K562 (cell line): Measurements from ENCODE around the gene MRPL22. TPM values are rescaled to one million over a fixed set of nuclear protein-coding genes. Genes with fewer than 3 reads are reported as not detected.

Experiments
- ATAC-seq: fragments of 200-7000 bp; cut with Tn5 transposase; 3 replicates; pipeline ENCODE4 v1.9.1; 2020; ENCODE audit warnings: moderate library complexity
- BruUV-seq: library from RNA; stranded (reverse); fragments of 400-500 nt; replicated peaks from 2 replicates; lab custom pipeline; 2021; lab: Mats Ljungman, UMichigan
- CTCF ChIA-PET: fragments of 300-600 bp; formaldehyde crosslinking; extraction: SDS; loops from one replicate; lab custom pipeline; 2021; ENCODE audit warnings: low intra/inter-chr PET ratio; lab: Yijun Ruan, JAX
- POLR2A ChIA-PET: fragments of 300-600, 350-650 bp; sonication (Branson Sonifier 250); formaldehyde crosslinking; extraction: SDS; loops from one replicate; lab custom pipeline; 2021; ENCODE audit warnings: antibody characterized with exemption, inconsistent platforms; lab: Yijun Ruan, JAX
- DNase-seq, 4 experiments: peaks; one replicate each; pipeline versions ENCODE4 v3.0.0 to v3.0.0-alpha.2; 2011 to 2018; ENCODE audit warnings: low spot score in 3 of 4, mixed read lengths in 3 of 4; ENCODE audit errors: extremely low read depth in 1 of 4
- FAIRE-seq: peaks from 2 replicates; lab custom pipeline; 2011; peaks lifted over from hg19 to GRCh38; lab: Jason Lieb, UNC
- H2AFZ ChIP-seq: 2 replicates; pipeline ENCODE4 v1.6.0; 2011; ENCODE audit warnings: low read depth, low read length, control low read depth, inconsistent platforms
- H3K27ac ChIP-seq: fragments of 200-600 bp; 3 replicates; pipeline ENCODE4 v1.8.0; 2011; ENCODE audit warnings: low read depth, mild to moderate bottlenecking, control low read depth, inconsistent platforms, low read length, moderate library complexity, mixed read lengths; ENCODE audit errors: extremely low read depth
- H3K27me3 ChIP-seq, 2 experiments: fragments of 300-600 bp in 1 of 2; 2 replicates in 1 of 2; 3 replicates in 1 of 2; pipeline versions ENCODE4 v1.6.0 to v1.8.0; 2011; ENCODE audit warnings: inconsistent platforms in 2 of 2, low read length in 2 of 2, mild to moderate bottlenecking in 1 of 2, mixed read lengths in 1 of 2, moderate library complexity in 1 of 2; ENCODE audit not compliant: control insufficient read depth in 2 of 2, insufficient read depth in 2 of 2
- H3K36me3 ChIP-seq: fragments of 300-600 bp; 3 replicates; pipeline ENCODE4 v1.8.0; 2011; ENCODE audit warnings: mild to moderate bottlenecking, low read length, inconsistent platforms; ENCODE audit not compliant: control insufficient read depth, insufficient read depth
- H3K4me1 ChIP-seq, 2 experiments: fragments of 200-600 bp in 1 of 2; replicated peaks in 1 of 2; 2 replicates in 1 of 2; 3 replicates in 1 of 2; pipeline versions ENCODE4 v1.5.1 to v1.8.0; 2011; ENCODE audit warnings: inconsistent platforms in 2 of 2, low read length in 2 of 2, mild to moderate bottlenecking in 1 of 2, mixed read lengths in 1 of 2, moderate library complexity in 1 of 2; ENCODE audit not compliant: control insufficient read depth in 2 of 2, insufficient read depth in 2 of 2
- H3K4me2 ChIP-seq: 2 replicates; pipeline ENCODE4 v1.6.1; 2011; ENCODE audit warnings: low read length, control low read depth, inconsistent platforms, mixed read lengths; ENCODE audit not compliant: insufficient read depth
- H3K4me3 ChIP-seq: fragments of 200-600 bp; sonication (generic), shearing (Covaris generic); 2 replicates; pipeline ENCODE4 v1.5.1; 2016; ENCODE audit warnings: control low read depth, inconsistent platforms
- H3K79me2 ChIP-seq: fragments of 200-600 bp; 3 replicates; pipeline ENCODE4 v1.8.0; 2011; ENCODE audit warnings: low read length, inconsistent platforms; ENCODE audit not compliant: control insufficient read depth, insufficient read depth
- H3K9ac ChIP-seq, 2 experiments: 2 replicates each; pipeline versions ENCODE4 v1.6.0 to v1.6.1; 2011; ENCODE audit warnings: low read depth in 2 of 2, low read length in 2 of 2, control low read depth in 1 of 2, inconsistent platforms in 1 of 2, mild to moderate bottlenecking in 1 of 2, mixed read lengths in 1 of 2; ENCODE audit not compliant: insufficient read depth in 1 of 2
- H3K9me1 ChIP-seq: one replicate; pipeline ENCODE4 v1.6.0; 2011; ENCODE audit warnings: inconsistent platforms, mild to moderate bottlenecking, low read length, moderate library complexity; ENCODE audit not compliant: control insufficient read depth, insufficient read depth
- H3K9me3 ChIP-seq: replicated peaks from 2 replicates; pipeline ENCODE4 v1.5.1; 2011; ENCODE audit warnings: low read depth, low read length, inconsistent platforms; ENCODE audit not compliant: control insufficient read depth, insufficient read depth
- H4K20me1 ChIP-seq: replicated peaks from 2 replicates; pipeline ENCODE4 v1.6.1; 2011; ENCODE audit warnings: low read length, inconsistent platforms, mixed read lengths; ENCODE audit not compliant: control insufficient read depth, insufficient read depth
- ARNT ChIP-seq, 2 experiments: fragments of 450-650 bp; IDR thresholded peaks; 2 replicates each; pipeline ENCODE4 v1.6.1; 2016; ENCODE audit warnings: mild to moderate bottlenecking in 1 of 2
- FOXA3 ChIP-seq, 2 experiments: fragments of 450-650 bp in 1 of 2; sonication (generic) in 1 of 2; formaldehyde crosslinking; IDR thresholded peaks in 1 of 2; conservative IDR thresholded peaks in 1 of 2; 2 replicates each; pipeline versions ENCODE4 v1.4.0 to v1.8.0; 2020 to 2022; ENCODE audit warnings: mild to moderate bottlenecking in 2 of 2, missing genetic modification reagents in 1 of 2
- HDAC8 ChIP-seq: fragments of 450-650 bp; IDR thresholded peaks from 2 replicates; pipeline ENCODE4 v1.6.1; 2016; ENCODE audit warnings: mild to moderate bottlenecking, missing genetic modification characterization, moderate library complexity, missing compliant biosample characterization
- IFI16 ChIP-seq: fragments of 250-450 bp; sonication (Bioruptor Pico); IDR thresholded peaks from 2 replicates; pipeline ENCODE4 v2.1.2; 2022; ENCODE audit warnings: mild to moderate bottlenecking, inconsistent platforms
- RAD21 ChIP-seq, 2 experiments: fragments of 250-450 bp in 1 of 2; fragments of 450-650 bp in 1 of 2; sonication (Bioruptor Pico) in 1 of 2; formaldehyde crosslinking in 1 of 2; IDR thresholded peaks in 1 of 2; conservative IDR thresholded peaks in 1 of 2; 2 replicates each; pipeline versions ENCODE4 v1.4.0 to v1.8.0; 2020 to 2022; ENCODE audit warnings: mild to moderate bottlenecking in 2 of 2, moderate library complexity in 1 of 2
- SIX5 ChIP-seq, 2 experiments: IDR thresholded peaks; 2 replicates each; pipeline ENCODE4 v1.6.1; 2011; ENCODE audit warnings: low read length in 2 of 2, borderline replicate concordance in 1 of 2, low read depth in 1 of 2, mild to moderate bottlenecking in 1 of 2, moderate library complexity in 1 of 2; ENCODE audit not compliant: insufficient read depth in 1 of 2
- SMARCA4 ChIP-seq: fragments of 450-650 bp; IDR thresholded peaks from 2 replicates; pipeline ENCODE4 v1.6.1; 2016
- SMARCA5 ChIP-seq: fragments of 450-650 bp; IDR thresholded peaks from 2 replicates; pipeline ENCODE4 v1.6.1; 2016
- ZFP30 ChIP-seq: fragments of 250-450 bp; sonication (Bioruptor Pico); IDR thresholded peaks from 2 replicates; pipeline ENCODE4 v1.8.0; 2022; ENCODE audit warnings: moderate library complexity, mild to moderate bottlenecking, inconsistent platforms, borderline replicate concordance
- ZNF551 ChIP-seq: fragments of 250-450 bp; sonication (Bioruptor Pico); IDR thresholded peaks from 2 replicates; pipeline ENCODE4 v1.5.0; 2021; ENCODE audit warnings: mild to moderate bottlenecking, moderate library complexity
- WGBS: fragments of 100-300 bp; shearing (Covaris generic); methylation state at CpG from one replicate; pipeline ENCODE4 v1.1.6; 2016; ENCODE audit warnings: low coverage, mixed read lengths; ENCODE audit not compliant: insufficient coverage; ENCODE audit errors: missing lambda C conversion rate; 5-methylcytosine and 5-hydroxymethylcytosine counted together
- in situ Hi-C: fragments of 300-500 bp; cut with MboI; formaldehyde crosslinking; loops from 4 replicates; pipeline ENCODE4 v1.15.0; 2018; ENCODE audit warnings: inconsistent platforms, mixed read lengths
- intact Hi-C: fragments of 100-400 bp; cut with micrococcal nuclease; formaldehyde crosslinking; loops from 2 replicates; pipeline ENCODE4 v1.14.2; 2022
- polyA plus RNA-seq, 8 experiments: library from polyadenylated mRNA; depleted of rRNA in 4 of 8; stranded (reverse) in 5 of 8; unstranded in 3 of 8; fragments of >200 nt; fragmentation: Nextera tagmentation in 2 of 8; fragmentation: Illumina TruSeq in 1 of 8; extraction: Ambion mirVana in 2 of 8; extraction: Trizol in 1 of 8; gene quantifications; 2 replicates each; pipeline versions ENCODE4 v1.2.1 to v1.2.3, GENCODE V29; 2011 to 2014; ENCODE audit warnings: inconsistent platforms in 1 of 8, missing spikeins in 1 of 8
- total RNA-seq, 7 experiments: library from RNA; depleted of rRNA in 6 of 7; stranded (reverse); fragments of >200 nt in 6 of 7; fragmentation: Illumina TruSeq in 2 of 7; extraction: Trizol in 2 of 7; gene quantifications; 2 replicates each; pipeline versions ENCODE4 v1.2.1 to v1.2.3, GENCODE V29; 2011 to 2021; ENCODE audit warnings: low replicate concordance in 1 of 7
- TF ChIP-seq, protein P1 (sequence below): sonication (generic); formaldehyde crosslinking; IDR thresholded peaks from 2 replicates; pipeline ENCODE4 v1.8.0; 2022; ENCODE audit warnings: mild to moderate bottlenecking, missing genetic modification reagents
- TF ChIP-seq, protein P2 (sequence below): sonication (generic); formaldehyde crosslinking; IDR thresholded peaks from 2 replicates; pipeline ENCODE4 v1.9.0; 2022; ENCODE audit warnings: mild to moderate bottlenecking, missing genetic modification reagents
- TF ChIP-seq, protein P3 (sequence below): fragments of 200-800 bp; sonication (Bioruptor generic); IDR thresholded peaks from 2 replicates; pipeline ENCODE4 v1.6.1; 2017; ENCODE audit warnings: missing genetic modification characterization, missing compliant biosample characterization

MRPL22 gene
- total and polyA plus RNA-seq, 9 of the 15 experiments (the other 6 are each of a cell fraction or from before 2014, with no cell fraction given), result 41.1 to 424 (median 102) TPM

DNA sequence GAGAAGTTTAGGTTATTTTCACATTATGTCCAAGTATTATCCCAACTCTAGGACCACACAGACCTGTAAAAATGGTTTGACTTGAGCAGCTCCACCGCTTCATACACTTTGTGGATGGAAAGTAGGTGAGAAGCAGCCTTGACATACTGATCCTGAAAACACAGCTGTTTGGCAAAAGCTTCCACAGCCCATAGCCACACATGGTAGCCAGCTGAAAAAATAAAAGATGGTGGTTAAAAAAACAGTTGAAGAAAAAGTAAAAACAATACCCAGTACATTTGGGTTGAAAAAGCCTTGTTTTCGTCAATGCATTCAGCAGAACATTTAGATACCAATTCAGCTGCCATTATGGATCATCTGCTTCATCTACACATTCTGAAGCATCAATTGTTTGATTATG is 39.6 kb upstream of the MRPL22 start:
- H4K20me1 ChIP-seq, result no peaks in the 10 kb centered on the region; the same call in 1 of the 2 replicates
- no peaks in the 10 kb centered on the region for H3K9me3 ChIP-seq
- DNase-seq, result no peak
- ChIA-PET POLR2A (no interaction called here), CTCF (no interaction called here)
- WGBS, result 97% methylated on average over 2 of the region's 2 CpGs
- H3K9ac ChIP-seq, result no peak overlapping the region
- BruUV-seq, result no TSS peak
- H3K79me2 ChIP-seq, result no peaks in the 10 kb centered on the region
- H2AFZ ChIP-seq, result no peak overlapping the region
- H3K4me3 ChIP-seq, result no peak overlapping the region
- H3K27ac ChIP-seq, result no peak overlapping the region
- H3K4me1 ChIP-seq, result no peaks in the 10 kb centered on the region
- no peak for FAIRE-seq
- no peaks in the 10 kb centered on the region for H3K9me1 ChIP-seq
- in situ Hi-C loops (no loop called here), intact Hi-C loops (no loop called here)
- peaks cover 98% of the 10 kb centered on the region for H3K36me3 ChIP-seq
- no peak for TF ChIP-seq SIX5 (IDR thresholded peaks at IDR 0.05; ENCODE audit: borderline replicate concordance in 1 of 2, insufficient read depth in 1 of 2, low read depth in 1 of 2, low read length in 2 of 2)
- TF ChIP-seq, protein P1, sequence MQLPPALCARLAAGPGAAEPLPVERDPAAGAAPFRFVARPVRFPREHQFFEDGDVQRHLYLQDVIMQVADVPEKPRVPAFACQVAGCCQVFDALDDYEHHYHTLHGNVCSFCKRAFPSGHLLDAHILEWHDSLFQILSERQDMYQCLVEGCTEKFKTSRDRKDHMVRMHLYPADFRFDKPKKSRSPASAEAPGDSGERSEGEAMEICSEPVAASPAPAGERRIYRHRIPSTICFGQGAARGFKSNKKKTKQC (CRISPR knock-in tag), result no peak
- TF ChIP-seq, protein P2, sequence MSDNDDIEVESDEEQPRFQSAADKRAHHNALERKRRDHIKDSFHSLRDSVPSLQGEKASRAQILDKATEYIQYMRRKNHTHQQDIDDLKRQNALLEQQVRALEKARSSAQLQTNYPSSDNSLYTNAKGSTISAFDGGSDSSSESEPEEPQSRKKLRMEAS (CRISPR knock-in tag), result no peak
- TF ChIP-seq ARNT (IDR thresholded peaks at IDR 0.05), result no peak
- TF ChIP-seq FOXA3 (CRISPR knock-in tag; conservative IDR thresholded peaks at IDR 0.05 in 1 of 2, IDR thresholded peaks at IDR 0.05 in 1 of 2), result no peak
- TF ChIP-seq RAD21 (CRISPR knock-in tag; conservative IDR thresholded peaks at IDR 0.05 in 1 of 2, IDR thresholded peaks at IDR 0.05 in 1 of 2), result no peak
- TF ChIP-seq HDAC8, result no peak
- no peak for TF ChIP-seq SMARCA4
- no peak for TF ChIP-seq ZFP30 (CRISPR knock-in tag)
- no peak for TF ChIP-seq IFI16 (CRISPR knock-in tag)
- TF ChIP-seq SMARCA5, result no peak
- TF ChIP-seq ZNF551 (CRISPR knock-in tag), result no peak
- TF ChIP-seq, protein P3, sequence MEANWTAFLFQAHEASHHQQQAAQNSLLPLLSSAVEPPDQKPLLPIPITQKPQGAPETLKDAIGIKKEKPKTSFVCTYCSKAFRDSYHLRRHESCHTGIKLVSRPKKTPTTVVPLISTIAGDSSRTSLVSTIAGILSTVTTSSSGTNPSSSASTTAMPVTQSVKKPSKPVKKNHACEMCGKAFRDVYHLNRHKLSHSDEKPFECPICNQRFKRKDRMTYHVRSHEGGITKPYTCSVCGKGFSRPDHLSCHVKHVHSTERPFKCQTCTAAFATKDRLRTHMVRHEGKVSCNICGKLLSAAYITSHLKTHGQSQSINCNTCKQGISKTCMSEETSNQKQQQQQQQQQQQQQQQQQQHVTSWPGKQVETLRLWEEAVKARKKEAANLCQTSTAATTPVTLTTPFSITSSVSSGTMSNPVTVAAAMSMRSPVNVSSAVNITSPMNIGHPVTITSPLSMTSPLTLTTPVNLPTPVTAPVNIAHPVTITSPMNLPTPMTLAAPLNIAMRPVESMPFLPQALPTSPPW (CRISPR knock-in tag), result no peak
- TF ChIP-seq, all 486 proteins: peak for 0
- H3K27me3 ChIP-seq, result no peaks in the 10 kb centered on the region
- ATAC-seq, result no peak
- no peak overlapping the region for H3K4me2 ChIP-seq
